CD14-positive monocyte (primary cell): ENCODE results near the gene EIF4H. TPM values are rescaled to one million over a fixed set of nuclear protein-coding genes. Genes with fewer than 3 reads are reported as not detected.

Experiments
- DNase-seq, 3 donors: peaks; one replicate each; pipeline ENCODE4 v3.0.0-alpha.2; 2011 to 2022
- H2AFZ ChIP-seq: 2 replicates; pipeline ENCODE4 v1.6.0; 2012; ENCODE audit warnings: mild to moderate bottlenecking, low read depth, low read length, inconsistent platforms; ENCODE audit not compliant: insufficient read depth, poor library complexity, severe bottlenecking
- H3K27ac ChIP-seq, 2 donors: 1 replicate in 1 of 2; 2 replicates in 1 of 2; pipeline ENCODE4 v1.5.1; 2012 to 2013; ENCODE audit warnings: low read length in 2 of 2, control low read depth in 1 of 2, inconsistent platforms in 1 of 2, low read depth in 1 of 2, mild to moderate bottlenecking in 1 of 2
- H3K27me3 ChIP-seq, 2 donors: one replicate each; pipeline versions ENCODE4 v1.6.0 to v1.6.1; 2011 to 2013; ENCODE audit warnings: low read length in 2 of 2; ENCODE audit not compliant: control insufficient read depth in 2 of 2, insufficient read depth in 2 of 2
- H3K36me3 ChIP-seq, 2 donors: replicated peaks in 1 of 2; 1 replicate in 1 of 2; 2 replicates in 1 of 2; pipeline versions ENCODE4 v1.5.1 to v1.6.1; 2012 to 2013; ENCODE audit warnings: low read length in 2 of 2, control low read depth in 1 of 2, inconsistent platforms in 1 of 2, mild to moderate bottlenecking in 1 of 2; ENCODE audit not compliant: insufficient read depth in 2 of 2, control insufficient read depth in 1 of 2
- H3K4me1 ChIP-seq, 2 donors: 1 replicate in 1 of 2; 2 replicates in 1 of 2; pipeline versions ENCODE4 v1.5.1 to v1.6.1; 2012 to 2013; ENCODE audit warnings: low read length in 2 of 2, control low read depth in 1 of 2, inconsistent platforms in 1 of 2, mild to moderate bottlenecking in 1 of 2, moderate library complexity in 1 of 2; ENCODE audit not compliant: insufficient read depth in 2 of 2, control insufficient read depth in 1 of 2
- H3K4me2 ChIP-seq: replicated peaks from 2 replicates; pipeline ENCODE3; 2012; ENCODE audit warnings: low read length, moderate library complexity, mild to moderate bottlenecking; ENCODE audit not compliant: poor library complexity, severe bottlenecking; ENCODE audit errors: extremely low read depth
- H3K4me3 ChIP-seq, 3 experiments: fragments of 200-600 bp in 1 of 3; sonication (generic) in 1 of 3; replicated peaks in 1 of 3; 1 replicate in 2 of 3; 2 replicates in 1 of 3; pipeline ENCODE4 v1.5.1; 2011 to 2013; ENCODE audit warnings: low read length in 3 of 3, mild to moderate bottlenecking in 3 of 3, control low read depth in 2 of 3, low read depth in 2 of 3, inconsistent platforms in 1 of 3, moderate library complexity in 1 of 3
- H3K79me2 ChIP-seq: 2 replicates; pipeline ENCODE4 v1.6.0; 2012; ENCODE audit warnings: mild to moderate bottlenecking, control low read depth, inconsistent platforms, low read length, moderate library complexity; ENCODE audit not compliant: insufficient read depth
- H3K9ac ChIP-seq: 2 replicates; pipeline ENCODE4 v1.6.0; 2017; ENCODE audit warnings: low read length, mild to moderate bottlenecking; ENCODE audit not compliant: insufficient read depth, poor library complexity, severe bottlenecking
- H3K9me3 ChIP-seq, 2 donors: replicated peaks in 1 of 2; 1 replicate in 1 of 2; 2 replicates in 1 of 2; pipeline versions ENCODE4 v1.5.1 to v1.6.1; 2012 to 2013; ENCODE audit warnings: low read length in 2 of 2, control low read depth in 1 of 2; ENCODE audit not compliant: control insufficient read depth in 1 of 2, insufficient read depth in 1 of 2
- H4K20me1 ChIP-seq: 2 replicates; pipeline ENCODE4 v1.6.0; 2012; ENCODE audit warnings: mild to moderate bottlenecking, low read length, control low read depth, moderate library complexity; ENCODE audit not compliant: insufficient read depth
- H3K27ac Mint-ChIP-seq, 7 donors: one replicate each; pipeline ENCODE4 v1.8.0; 2020; ENCODE audit warnings: mild to moderate bottlenecking in 7 of 7, mixed read lengths in 7 of 7, moderate library complexity in 6 of 7, inconsistent platforms in 2 of 7
- H3K27me3 Mint-ChIP-seq, 3 donors: one replicate each; pipeline ENCODE4 v1.8.0; 2021 to 2022; ENCODE audit warnings: low read depth in 3 of 3, mild to moderate bottlenecking in 3 of 3, mixed read lengths in 3 of 3, moderate library complexity in 3 of 3, inconsistent platforms in 1 of 3
- H3K36me3 Mint-ChIP-seq, 2 donors: one replicate each; pipeline ENCODE4 v1.8.0; 2020; ENCODE audit warnings: mixed read lengths in 2 of 2, inconsistent platforms in 1 of 2, mild to moderate bottlenecking in 1 of 2
- H3K4me1 Mint-ChIP-seq: one replicate; pipeline ENCODE4 v1.8.0; 2020; ENCODE audit warnings: mild to moderate bottlenecking, mixed read lengths
- H3K4me3 Mint-ChIP-seq, 2 donors: one replicate each; pipeline ENCODE4 v1.8.0; 2020; ENCODE audit warnings: mild to moderate bottlenecking in 2 of 2, mixed read lengths in 2 of 2, moderate library complexity in 1 of 2
- H3K9me3 Mint-ChIP-seq, 7 donors: one replicate each; pipeline ENCODE4 v1.8.0; 2020 to 2022; ENCODE audit warnings: mixed read lengths in 7 of 7, mild to moderate bottlenecking in 6 of 7, moderate library complexity in 6 of 7, inconsistent platforms in 2 of 7
- WGBS: methylation state at CpG from one replicate; pipeline ENCODE4 v1.1.5; 2013; ENCODE audit warnings: missing lambda C conversion rate; ENCODE audit not compliant: insufficient coverage; 5-methylcytosine and 5-hydroxymethylcytosine counted together
- intact Hi-C, 2 donors: fragments of 100-400 bp; cut with micrococcal nuclease; formaldehyde crosslinking; loops; one replicate each; pipeline versions ENCODE4 v1.15.0 to v1.15.1; 2023
- polyA plus RNA-seq, 3 donors: library from polyadenylated mRNA; depleted of rRNA in 1 of 3; unstranded in 2 of 3; stranded (reverse) in 1 of 3; fragments of 300-500 nt in 2 of 3; fragments of >200 nt in 1 of 3; fragmentation: Illumina TruSeq in 2 of 3; gene quantifications; 1 replicate in 2 of 3; 2 replicates in 1 of 3; pipeline ENCODE4 v1.2.3, GENCODE V29; 2012 to 2021
- small RNA-seq: library from RNA; depleted of rRNA; stranded (forward); fragments of <200 nt; gene quantifications from one replicate; pipeline ENCODE3, GENCODE V24; 2012; ENCODE audit warnings: low read depth; ENCODE audit not compliant: insufficient read length
- TF ChIP-seq, protein P1 (sequence below): fragments of 200-600 bp; IDR thresholded peaks from one replicate; pipeline ENCODE4 v1.8.0; 2022; ENCODE audit warnings: antibody characterized with exemption, mild to moderate bottlenecking

EIF4H gene
- polyA plus RNA-seq, 3 donors = 162 to 234 (median 206) TPM

DNA sequence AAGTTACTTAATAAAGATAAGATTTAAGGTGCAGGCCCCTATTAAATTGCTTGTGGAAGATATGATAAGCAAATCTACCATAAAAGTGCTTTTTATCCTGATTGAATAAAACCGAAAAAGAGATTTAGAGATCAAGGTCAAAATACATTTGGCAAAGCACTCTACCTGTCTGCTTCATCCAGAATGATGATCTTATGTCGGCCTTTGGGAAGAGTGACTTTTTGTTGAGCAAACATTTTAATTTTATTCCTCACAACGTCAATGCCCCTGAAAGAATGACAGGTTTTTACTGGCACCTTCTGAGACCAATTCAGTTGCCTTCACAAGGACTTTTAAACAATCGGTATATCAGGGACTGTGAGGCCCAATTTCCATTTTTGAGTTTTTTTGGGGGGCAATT lies 72.3 kb downstream of the EIF4H start:
- DNase-seq = no peak
- no peaks in the 10 kb centered on the region for H3K27me3 ChIP-seq
- no peak overlapping the region for H3K4me3 ChIP-seq
- no peak overlapping the region for H3K9ac ChIP-seq
- H3K9me3 Mint-ChIP-seq = no peaks in the 10 kb centered on the region
- no peak overlapping the region for H3K4me3 Mint-ChIP-seq
- H3K36me3 Mint-ChIP-seq = peaks cover 58 to 81% of the 10 kb centered on the region in 2 donors
- H3K9me3 ChIP-seq = no peaks in the 10 kb centered on the region
- H3K4me1 Mint-ChIP-seq = peaks cover 16% of the 10 kb centered on the region
- peaks cover 36% of the 10 kb centered on the region for H3K79me2 ChIP-seq
- WGBS = no CpG with 5 or more reads among the region's 4 CpGs
- TF ChIP-seq, protein P1, sequence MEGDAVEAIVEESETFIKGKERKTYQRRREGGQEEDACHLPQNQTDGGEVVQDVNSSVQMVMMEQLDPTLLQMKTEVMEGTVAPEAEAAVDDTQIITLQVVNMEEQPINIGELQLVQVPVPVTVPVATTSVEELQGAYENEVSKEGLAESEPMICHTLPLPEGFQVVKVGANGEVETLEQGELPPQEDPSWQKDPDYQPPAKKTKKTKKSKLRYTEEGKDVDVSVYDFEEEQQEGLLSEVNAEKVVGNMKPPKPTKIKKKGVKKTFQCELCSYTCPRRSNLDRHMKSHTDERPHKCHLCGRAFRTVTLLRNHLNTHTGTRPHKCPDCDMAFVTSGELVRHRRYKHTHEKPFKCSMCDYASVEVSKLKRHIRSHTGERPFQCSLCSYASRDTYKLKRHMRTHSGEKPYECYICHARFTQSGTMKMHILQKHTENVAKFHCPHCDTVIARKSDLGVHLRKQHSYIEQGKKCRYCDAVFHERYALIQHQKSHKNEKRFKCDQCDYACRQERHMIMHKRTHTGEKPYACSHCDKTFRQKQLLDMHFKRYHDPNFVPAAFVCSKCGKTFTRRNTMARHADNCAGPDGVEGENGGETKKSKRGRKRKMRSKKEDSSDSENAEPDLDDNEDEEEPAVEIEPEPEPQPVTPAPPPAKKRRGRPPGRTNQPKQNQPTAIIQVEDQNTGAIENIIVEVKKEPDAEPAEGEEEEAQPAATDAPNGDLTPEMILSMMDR = no peak
- no peak overlapping the region for H3K27ac ChIP-seq
- intact Hi-C loops = no loop called here
- H3K4me1 ChIP-seq = peaks cover 19 to 21% of the 10 kb centered on the region in 2 donors
- H4K20me1 ChIP-seq = no peaks in the 10 kb centered on the region
- H3K27ac Mint-ChIP-seq = no peak overlapping the region
- H3K4me2 ChIP-seq = no peak overlapping the region
- peaks cover 55 to 75% of the 10 kb centered on the region in 2 donors for H3K36me3 ChIP-seq
- H2AFZ ChIP-seq = no peak overlapping the region
- no peaks in the 10 kb centered on the region for H3K27me3 Mint-ChIP-seq

Small RNA genes lying within 50 kb of the gene (small RNA-seq; reads per million reads assigned to genes)
- 47.0 reads per million, percentile 93 among the genes with 10 or more reads in this experiment for gene MIR590

Other genes starting within 250 kb of the EIF4H start
- gene ELN, start 146.2 kb upstream of the EIF4H start, polyA plus RNA-seq = not detected
- gene LIMK1, start 90.6 kb upstream of the EIF4H start, polyA plus RNA-seq = 10 to 100 TPM; 12.6 to 30.2 (median 13.9) TPM
- 100 to 1,000 TPM; 318 to 355 (median 349) TPM for gene LAT2, start 35.6 kb downstream of the EIF4H start, polyA plus RNA-seq
- gene RFC2, start 80.0 kb downstream of the EIF4H start, polyA plus RNA-seq = 10 to 100 TPM; 12.8 to 42.1 (median 33.5) TPM
- 1 to 10 TPM; 1.1 to 5.2 (median 1.3) TPM for gene CLIP2, start 115.1 kb downstream of the EIF4H start, polyA plus RNA-seq